NT2/D1 (cell line): ENCODE measurements around the gene KRTAP5-4.
A peak's percentile ranks its signal among the peaks of the same experiment; 100 is the strongest.
"Not testable (repeated sequence)": the region's sequence is repeated elsewhere in the genome, so short reads cannot be mapped to it uniquely, and the experiment has no call there.

Source experiments
- DNase-seq: peaks from one replicate; pipeline ENCODE4 v3.0.0-alpha.2; 2011; ENCODE audit warnings: low read depth, low spot score
- H3K27me3 ChIP-seq: 2 replicates; pipeline ENCODE4 v1.6.0; 2011; ENCODE audit warnings: mild to moderate bottlenecking; ENCODE audit not compliant: insufficient read length, insufficient read depth
- H3K36me3 ChIP-seq: 2 replicates; pipeline ENCODE4 v1.6.1; 2011; ENCODE audit warnings: mild to moderate bottlenecking, low read length, mixed read lengths; ENCODE audit not compliant: insufficient read depth, insufficient read length
- H3K4me1 ChIP-seq: 2 replicates; pipeline ENCODE4 v1.5.1; 2011; ENCODE audit not compliant: insufficient read depth, insufficient read length
- H3K4me3 ChIP-seq: 2 replicates; pipeline ENCODE4 v1.5.1; 2011; ENCODE audit warnings: low read depth; ENCODE audit not compliant: insufficient read length
- H3K9ac ChIP-seq: 2 replicates; pipeline ENCODE4 v1.6.0; 2011; ENCODE audit warnings: low read depth; ENCODE audit not compliant: insufficient read length
- H3K9me3 ChIP-seq: 2 replicates; pipeline ENCODE4 v1.5.1; 2011; ENCODE audit warnings: mild to moderate bottlenecking, low read length; ENCODE audit not compliant: insufficient read depth
- SUZ12 ChIP-seq: IDR thresholded peaks from 2 replicates; pipeline ENCODE4 v1.6.1; 2011; ENCODE audit not compliant: insufficient read length, insufficient read depth; ENCODE audit errors: extremely low read depth
- YY1 ChIP-seq: IDR thresholded peaks from 2 replicates; pipeline ENCODE4 v1.6.1; 2011; ENCODE audit not compliant: insufficient read length, insufficient read depth
- ZNF274 ChIP-seq: IDR thresholded peaks from 2 replicates; pipeline ENCODE4 v1.6.1; 2011; ENCODE audit warnings: mild to moderate bottlenecking, low read depth, low read length

Gene KRTAP5-4

DNA sequence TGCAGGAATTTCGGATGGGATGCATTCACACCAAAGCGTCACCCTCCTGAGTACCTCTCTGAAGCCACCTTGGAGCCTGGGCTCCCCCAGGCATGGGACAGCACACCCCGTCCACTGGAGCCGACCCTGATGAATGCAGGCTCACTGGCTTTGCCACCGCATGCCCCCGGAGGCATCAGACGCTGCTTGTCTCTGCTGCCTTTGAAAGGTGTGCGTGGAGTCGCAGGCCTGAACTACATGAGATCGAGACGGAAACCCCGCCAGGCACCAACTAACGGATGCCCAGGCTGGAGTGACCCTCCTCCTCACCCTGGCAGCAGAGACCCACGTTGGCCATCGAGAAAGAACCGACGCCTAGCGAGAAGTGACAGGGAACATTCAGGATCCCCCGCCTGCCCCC is 30.1 kb upstream of the KRTAP5-4 start:
- Histone ChIP-seq H3K9ac (peak overlapping the region; percentile 18), H3K4me1 (peaks cover 22% of the 10 kb centered on the region), H3K4me3 (no peak overlapping the region), H3K27me3 (peaks cover 19% of the 10 kb centered on the region), H3K9me3 (no peaks in the 10 kb centered on the region), H3K36me3 (no peaks in the 10 kb centered on the region)
- DNase-seq: no peak
- no peak for TF ChIP-seq YY1
- TF ChIP-seq SUZ12: no peak
- no peak for TF ChIP-seq ZNF274

DNA sequence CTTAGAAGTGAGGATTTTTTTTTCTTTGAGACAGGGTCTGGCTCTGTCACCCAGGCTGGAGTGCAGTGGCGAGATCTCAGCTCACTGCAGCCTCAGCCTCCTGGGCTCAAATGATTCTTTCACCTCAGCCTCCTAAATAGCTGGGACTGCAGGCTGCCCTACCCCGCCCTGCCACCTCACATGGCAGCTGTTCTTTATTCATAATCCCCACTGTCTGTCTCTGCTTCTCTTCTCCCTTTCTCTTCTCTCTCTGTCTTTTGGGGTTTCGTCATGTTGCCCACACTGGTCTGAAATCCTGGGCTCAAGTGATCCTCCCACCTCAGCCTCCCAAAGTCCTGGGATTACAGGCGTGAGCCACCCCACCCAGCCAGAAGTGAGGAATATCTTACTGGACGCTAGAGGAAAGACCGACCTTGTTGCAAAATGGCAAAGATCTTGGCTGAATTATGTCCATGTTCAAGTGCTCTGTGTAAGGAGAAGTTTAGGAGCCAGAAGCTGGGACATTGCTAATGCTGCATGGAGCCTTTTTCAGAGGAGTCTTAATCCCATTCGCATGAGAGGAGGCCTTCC is 29.6 kb upstream of the KRTAP5-4 start:
- Histone ChIP-seq H3K4me3 (no peak overlapping the region), H3K9me3 (no peaks in the 10 kb centered on the region), H3K4me1 (peaks cover 22% of the 10 kb centered on the region), H3K9ac (peak overlapping the region; percentile 18), H3K27me3 (peaks cover 19% of the 10 kb centered on the region), H3K36me3 (no peaks in the 10 kb centered on the region)
- DNase-seq: no peak
- TF ChIP-seq SUZ12: no peak
- no peak for TF ChIP-seq ZNF274
- TF ChIP-seq YY1: no peak

DNA sequence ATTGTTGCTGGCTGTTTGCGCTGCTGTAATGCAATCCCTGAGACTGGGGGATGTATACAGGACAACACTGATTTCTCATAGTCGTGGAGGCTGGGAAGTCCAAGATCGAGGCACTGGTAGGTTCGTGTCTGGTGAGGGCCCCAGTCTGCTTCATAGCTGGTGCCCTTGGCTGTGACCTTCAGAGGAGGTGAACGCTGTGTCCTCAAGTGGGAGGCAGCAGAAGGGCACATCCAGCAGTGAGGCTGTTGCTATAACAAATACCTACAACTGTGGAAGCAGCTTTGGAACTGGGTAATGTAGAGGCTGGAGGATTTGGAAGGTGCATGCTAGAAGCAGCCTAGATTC is 29.0 kb upstream of the KRTAP5-4 start:
- Histone ChIP-seq H3K4me3 (no peak overlapping the region), H3K9ac (no peak overlapping the region), H3K9me3 (no peaks in the 10 kb centered on the region), H3K36me3 (no peaks in the 10 kb centered on the region), H3K27me3 (peaks cover 19% of the 10 kb centered on the region), H3K4me1 (peaks cover 22% of the 10 kb centered on the region)
- TF ChIP-seq YY1 (no peak), SUZ12 (no peak), ZNF274 (no peak)
- no peak for DNase-seq

DNA sequence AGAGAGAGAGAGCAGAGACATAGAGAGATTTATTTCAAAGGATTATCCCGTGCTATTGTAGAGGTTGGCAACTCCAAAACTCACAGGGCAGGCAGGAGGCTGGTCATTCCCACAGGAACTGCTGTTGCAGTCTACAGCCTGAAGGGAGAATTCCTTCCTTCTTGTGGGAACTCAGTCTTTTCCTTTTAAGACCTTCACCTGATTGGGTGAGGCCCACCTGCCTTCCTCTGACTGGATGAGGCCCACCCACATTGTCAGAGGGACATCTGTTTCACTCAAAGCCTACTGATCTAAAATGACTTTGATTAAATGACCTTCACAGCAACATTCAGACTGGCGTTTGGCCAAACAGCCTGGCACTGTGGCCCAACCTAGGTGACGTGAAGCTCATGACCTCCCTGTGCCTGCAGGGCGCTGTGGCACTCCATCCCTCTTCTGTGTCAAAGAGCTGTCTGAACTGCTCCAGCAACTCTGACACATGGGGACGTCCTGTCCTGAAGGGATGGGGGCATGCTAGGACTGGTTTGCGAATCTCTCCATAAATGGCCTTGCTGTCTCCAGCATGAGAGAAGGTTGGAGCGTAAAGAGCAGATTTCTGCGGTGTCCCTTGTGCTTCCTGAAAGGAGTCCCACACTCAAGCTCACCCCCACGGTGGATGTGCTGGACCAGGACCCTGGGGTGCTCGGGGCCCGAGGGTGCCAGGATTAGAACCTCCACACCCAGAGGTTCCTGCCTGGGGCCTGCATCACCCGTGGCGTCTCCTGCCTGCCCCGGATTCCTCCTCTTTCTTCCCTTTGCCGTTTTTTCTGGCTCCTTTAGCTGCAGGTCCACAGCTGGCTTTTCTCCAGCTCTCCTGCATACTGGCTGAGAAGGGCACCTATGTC is 28.3 kb upstream of the KRTAP5-4 start:
- no peak for DNase-seq
- no peak overlapping the region for H3K9ac ChIP-seq
- no peaks in the 10 kb centered on the region for H3K36me3 ChIP-seq
- TF ChIP-seq YY1: no peak
- no peak for TF ChIP-seq ZNF274
- no peak for TF ChIP-seq SUZ12
- H3K27me3 ChIP-seq: peaks cover 19% of the 10 kb centered on the region
- peaks cover 22% of the 10 kb centered on the region for H3K4me1 ChIP-seq
- no peaks in the 10 kb centered on the region for H3K9me3 ChIP-seq
- no peak overlapping the region for H3K4me3 ChIP-seq

DNA sequence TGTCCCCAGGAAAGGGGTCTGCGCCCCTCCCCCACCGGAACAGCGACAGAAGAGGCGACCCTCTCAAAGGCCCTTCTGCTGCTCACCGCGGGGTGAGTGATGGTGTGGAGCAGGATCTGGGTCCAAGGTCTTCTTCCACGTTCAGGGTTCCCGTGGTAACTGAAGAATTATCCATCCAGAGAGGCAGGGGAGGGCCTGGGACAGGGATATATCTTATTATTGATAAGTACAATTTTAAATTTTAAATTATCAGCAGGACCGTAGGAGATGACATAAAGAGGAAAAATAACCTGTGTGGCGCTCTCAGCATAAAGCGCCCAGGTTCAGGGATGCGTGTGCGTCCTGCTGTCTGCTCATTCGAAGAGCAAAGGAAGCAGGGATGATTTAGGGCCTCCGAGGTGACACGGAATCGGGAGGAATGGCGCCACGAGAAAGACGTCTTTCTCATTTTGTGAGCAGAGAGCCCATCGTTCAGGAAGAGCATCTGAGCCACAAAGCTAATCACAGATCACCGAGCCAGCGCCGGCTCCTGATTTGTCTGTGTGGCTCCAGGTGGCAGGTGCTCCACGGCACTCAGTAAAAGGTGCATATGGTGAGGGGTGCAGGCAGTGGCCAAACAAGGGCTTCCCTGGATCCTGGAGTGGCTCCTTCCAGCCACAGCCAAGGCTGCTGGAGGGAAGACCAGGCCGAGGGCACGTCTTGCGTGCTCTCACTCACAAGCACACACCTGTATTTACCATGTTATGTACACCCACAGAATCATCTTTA is 26.9 kb upstream of the KRTAP5-4 start:
- Histone ChIP-seq H3K4me3 (no peak overlapping the region), H3K4me1 (peaks cover 18% of the 10 kb centered on the region), H3K27me3 (peaks cover 9% of the 10 kb centered on the region), H3K36me3 (no peaks in the 10 kb centered on the region), H3K9me3 (no peaks in the 10 kb centered on the region), H3K9ac (peak overlapping the region; percentile 3)
- TF ChIP-seq ZNF274: no peak
- TF ChIP-seq SUZ12: no peak
- no peak for TF ChIP-seq YY1
- no peak for DNase-seq

DNA sequence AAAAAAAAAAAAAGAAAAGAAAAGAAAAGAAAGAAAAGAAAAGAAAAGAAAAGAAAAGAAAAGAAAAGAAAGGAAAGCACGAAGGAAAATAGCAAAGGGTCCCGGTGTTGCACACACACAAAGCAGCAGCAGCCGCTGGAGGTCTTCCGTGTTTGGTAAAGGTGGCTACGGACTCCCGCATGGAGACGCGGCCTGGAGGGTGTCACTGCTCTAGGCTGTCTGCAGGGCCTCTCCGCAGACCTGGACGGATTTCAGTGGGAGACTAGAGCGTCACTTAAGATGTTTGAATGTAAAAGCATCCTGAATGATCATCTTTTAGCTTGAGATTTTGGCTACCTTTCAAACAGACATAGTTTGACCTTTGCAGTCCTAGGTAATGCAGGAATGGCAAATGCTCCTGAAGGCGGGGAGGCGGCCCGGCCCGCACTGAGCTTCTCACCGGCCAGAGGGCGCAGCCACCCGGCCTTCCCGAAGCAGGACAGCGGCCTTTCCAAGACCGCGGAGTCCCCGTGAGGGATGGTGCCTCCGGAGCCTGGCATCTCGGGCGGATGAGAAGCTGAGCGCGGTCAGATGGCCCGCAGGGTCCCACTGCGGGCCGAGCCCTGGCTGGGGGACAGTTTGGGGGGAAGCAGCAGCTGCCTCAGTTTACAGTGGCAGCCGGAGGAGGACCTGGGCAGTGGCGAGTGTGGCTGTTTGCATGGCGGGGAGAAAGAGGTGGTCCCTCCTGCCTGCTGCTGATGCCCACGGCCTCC is 26.1 kb upstream of the KRTAP5-4 start:
- Histone ChIP-seq H3K4me1 (peaks cover 15% of the 10 kb centered on the region), H3K27me3 (peaks cover 2% of the 10 kb centered on the region), H3K4me3 (no peak overlapping the region), H3K9me3 (no peaks in the 10 kb centered on the region), H3K36me3 (no peaks in the 10 kb centered on the region), H3K9ac (no peak overlapping the region)
- DNase-seq: no peak
- TF ChIP-seq ZNF274 (no peak), YY1 (no peak), SUZ12 (no peak)

DNA sequence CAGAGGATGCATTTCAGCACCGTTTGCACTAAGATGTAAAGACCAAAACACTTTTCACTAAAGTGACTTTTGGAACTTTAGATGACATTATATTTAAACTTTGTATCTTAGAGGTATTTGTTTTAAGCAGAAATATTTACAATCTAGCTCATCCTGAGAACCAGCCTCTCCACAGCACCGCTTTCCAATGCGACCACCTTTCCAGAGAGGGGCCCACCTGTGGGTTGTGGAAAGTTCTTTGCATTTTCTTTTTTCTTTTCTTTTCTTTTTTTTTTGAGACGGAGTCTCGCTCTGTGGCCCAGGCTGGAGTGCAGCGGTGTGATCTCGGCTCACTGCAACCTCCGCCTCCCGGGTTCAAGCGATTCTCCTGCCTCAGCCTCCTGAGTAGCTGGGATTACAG is 24.6 kb upstream of the KRTAP5-4 start:
- H3K27me3 ChIP-seq, H3K4me1 ChIP-seq, H3K4me3 ChIP-seq, H3K36me3 ChIP-seq, H3K9me3 ChIP-seq, H3K9ac ChIP-seq, DNase-seq: not testable (repeated sequence)
